ENCODE results near the gene TMEM79.

DNA sequence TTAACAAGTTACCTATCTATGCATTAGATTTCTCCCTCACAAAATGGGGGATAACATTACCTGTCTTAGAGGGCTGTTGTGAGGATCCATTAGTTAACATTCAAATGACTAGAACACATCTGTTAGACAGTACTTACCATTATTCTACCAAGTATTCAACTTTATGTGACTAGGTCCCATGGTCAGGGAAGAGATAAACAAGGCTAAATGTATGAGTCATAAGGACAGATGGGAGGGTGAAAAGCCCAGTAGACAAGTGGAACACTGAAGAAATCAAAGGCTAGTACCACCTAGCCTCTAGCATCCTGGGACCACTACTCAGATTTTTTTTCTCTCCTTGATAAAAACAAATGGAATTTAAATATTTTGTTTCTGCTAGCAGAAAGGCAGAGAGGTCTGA is 24.0 kb downstream of the TMEM79 start:
- TF ChIP-seq, protein P1, sequence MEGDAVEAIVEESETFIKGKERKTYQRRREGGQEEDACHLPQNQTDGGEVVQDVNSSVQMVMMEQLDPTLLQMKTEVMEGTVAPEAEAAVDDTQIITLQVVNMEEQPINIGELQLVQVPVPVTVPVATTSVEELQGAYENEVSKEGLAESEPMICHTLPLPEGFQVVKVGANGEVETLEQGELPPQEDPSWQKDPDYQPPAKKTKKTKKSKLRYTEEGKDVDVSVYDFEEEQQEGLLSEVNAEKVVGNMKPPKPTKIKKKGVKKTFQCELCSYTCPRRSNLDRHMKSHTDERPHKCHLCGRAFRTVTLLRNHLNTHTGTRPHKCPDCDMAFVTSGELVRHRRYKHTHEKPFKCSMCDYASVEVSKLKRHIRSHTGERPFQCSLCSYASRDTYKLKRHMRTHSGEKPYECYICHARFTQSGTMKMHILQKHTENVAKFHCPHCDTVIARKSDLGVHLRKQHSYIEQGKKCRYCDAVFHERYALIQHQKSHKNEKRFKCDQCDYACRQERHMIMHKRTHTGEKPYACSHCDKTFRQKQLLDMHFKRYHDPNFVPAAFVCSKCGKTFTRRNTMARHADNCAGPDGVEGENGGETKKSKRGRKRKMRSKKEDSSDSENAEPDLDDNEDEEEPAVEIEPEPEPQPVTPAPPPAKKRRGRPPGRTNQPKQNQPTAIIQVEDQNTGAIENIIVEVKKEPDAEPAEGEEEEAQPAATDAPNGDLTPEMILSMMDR (IDR thresholded peaks at IDR 0.05), result no peak
- TF ChIP-seq POLR2A (IDR thresholded peaks at IDR 0.05), result no peak
